T-cell (primary cell): Measurements from ENCODE around the gene ACP4. TPM values are rescaled to one million over a fixed set of nuclear protein-coding genes. Genes with fewer than 3 reads are reported as not detected.
"Not testable (repeated sequence)": the region's sequence is repeated elsewhere in the genome, so short reads cannot be mapped to it uniquely, and the experiment has no call there.

ENCODE experiments used
- ATAC-seq, 4 experiments: fragments of 200-7000 bp in 3 of 4; fragments of 150-1000 bp in 1 of 4; cut with Tn5 transposase; replicated peaks in 1 of 4; 1 replicate in 3 of 4; 2 replicates in 1 of 4; pipeline ENCODE4 v1.10.0; 2021; ENCODE audit warnings: moderate library complexity in 3 of 4, mild to moderate bottlenecking in 2 of 4, moderate number of reproducible peaks in 1 of 4
- CTCF ChIA-PET, 2 donors: fragments of 300-600 bp; sonication (Branson Sonifier 250); formaldehyde crosslinking; loops; one replicate each; lab custom pipeline; 2022; ENCODE audit warnings: antibody characterized with exemption in 2 of 2; lab: Charles Lee
- POLR2A ChIA-PET, 2 donors: fragments of 300-600 bp; sonication (Branson Sonifier 250); formaldehyde crosslinking; loops; one replicate each; lab custom pipeline; 2022; ENCODE audit warnings: antibody characterized with exemption in 2 of 2; lab: Charles Lee
- DNase-seq, 35 experiments: peaks; one replicate each; pipeline versions ENCODE4 v3.0.0 to v3.0.0-alpha.2; 2013 to 2023
- H3K27ac ChIP-seq: one replicate; pipeline ENCODE4 v1.5.1; 2013; ENCODE audit warnings: low read length
- H3K27me3 ChIP-seq, 2 experiments: replicated peaks in 1 of 2; 1 replicate in 1 of 2; 2 replicates in 1 of 2; pipeline versions ENCODE4 v1.6.1 to v1.7.0; 2013; ENCODE audit warnings: low read length in 1 of 2, mixed read lengths in 1 of 2; ENCODE audit not compliant: control insufficient read depth in 2 of 2, insufficient read depth in 2 of 2; ENCODE audit errors: extremely low read depth in 1 of 2
- H3K36me3 ChIP-seq, 2 donors: 1 replicate in 1 of 2; 2 replicates in 1 of 2; pipeline versions ENCODE4 v1.6.1 to v1.7.0; 2013; ENCODE audit warnings: low read length in 1 of 2; ENCODE audit not compliant: control insufficient read depth in 2 of 2, insufficient read depth in 1 of 2; ENCODE audit errors: extremely low read depth in 1 of 2
- H3K4me1 ChIP-seq, 2 experiments: 1 replicate in 1 of 2; 2 replicates in 1 of 2; pipeline versions ENCODE4 v1.6.1 to v1.7.0; 2013; ENCODE audit warnings: low read length in 2 of 2, mixed read lengths in 1 of 2; ENCODE audit not compliant: insufficient read depth in 2 of 2, control insufficient read depth in 1 of 2; ENCODE audit errors: extremely low read depth in 1 of 2
- H3K4me3 ChIP-seq, 2 donors: 1 replicate in 1 of 2; 2 replicates in 1 of 2; pipeline versions ENCODE4 v1.5.1 to v1.7.0; 2013; ENCODE audit warnings: mild to moderate bottlenecking in 2 of 2, low read length in 1 of 2, moderate library complexity in 1 of 2; ENCODE audit not compliant: control insufficient read depth in 1 of 2; ENCODE audit errors: extremely low read depth in 1 of 2
- H3K9me3 ChIP-seq: 2 replicates; pipeline ENCODE4 v1.7.0; 2013
- H3K27ac Mint-ChIP-seq, 2 donors: one replicate each; pipeline ENCODE4 v1.8.0; 2020 to 2021; ENCODE audit warnings: mild to moderate bottlenecking in 2 of 2, mixed read lengths in 2 of 2
- H3K27me3 Mint-ChIP-seq, 2 donors: one replicate each; pipeline ENCODE4 v1.8.0; 2021 to 2022; ENCODE audit warnings: mixed read lengths in 2 of 2
- H3K36me3 Mint-ChIP-seq: one replicate; pipeline ENCODE4 v1.8.0; 2021; ENCODE audit warnings: mixed read lengths
- H3K4me1 Mint-ChIP-seq, 3 donors: one replicate each; pipeline ENCODE4 v1.8.0; 2020 to 2022; ENCODE audit warnings: mixed read lengths in 3 of 3, mild to moderate bottlenecking in 1 of 3
- H3K4me3 Mint-ChIP-seq, 3 donors: one replicate each; pipeline ENCODE4 v1.8.0; 2020 to 2022; ENCODE audit warnings: mild to moderate bottlenecking in 3 of 3, mixed read lengths in 3 of 3, moderate library complexity in 3 of 3
- H3K9me3 Mint-ChIP-seq, 3 donors: one replicate each; pipeline ENCODE4 v1.8.0; 2020 to 2022; ENCODE audit warnings: mixed read lengths in 3 of 3
- WGBS: methylation state at CpG from one replicate; pipeline ENCODE4 v1.1.5; 2013; ENCODE audit warnings: missing lambda C conversion rate; ENCODE audit not compliant: insufficient coverage; 5-methylcytosine and 5-hydroxymethylcytosine counted together
- total RNA-seq, 35 experiments: library from RNA in 6 of 35; stranded (reverse) in 6 of 35; fragments of 120-200 nt in 1 of 35; gene quantifications; one replicate each; pipeline versions ENCODE4 v1.2.1 to v1.2.4 and lab custom pipeline; 2013 to 2026

The ACP4 gene
- total RNA-seq, 5 donors from 2014 or later (not counting 1 experiment from before 2014, with no cell fraction given): not detected

- Mint-ChIP-seq H3K4me3 (no peak overlapping the region), H3K27me3 (peaks cover 69 to 72% of the 10 kb centered on the region in 2 donors), H3K4me1 (peaks cover 12 to 23% (median 12%) of the 10 kb centered on the region in 3 donors), H3K9me3 (no peaks in the 10 kb centered on the region), H3K27ac (peak overlapping the region in 1 of 2 donors; percentile 67), H3K36me3 (no peaks in the 10 kb centered on the region)
- ATAC-seq (no peak), DNase-seq (no peak)
- Histone ChIP-seq H3K9me3 (no peaks in the 10 kb centered on the region), H3K27me3 (peaks cover 4 to 73% of the 10 kb centered on the region in 2 experiments), H3K36me3 (no peaks in the 10 kb centered on the region), H3K4me1 (peaks cover 0 to 16% of the 10 kb centered on the region in 2 experiments), H3K4me3 (no peak overlapping the region), H3K27ac (no peak overlapping the region)
- CTCF ChIA-PET: no interaction called here
- WGBS: 81% methylated on average over 3 of the region's 7 CpGs
- POLR2A ChIA-PET: interaction anchor here in 1 of 2 donors (0.6 kb wide), 1 partner anchor 149 kb away, joined by 3 read pairs; no protein-coding TSS in a partner anchor
These were observed 11.2 kb upstream of the ACP4 start for GRCh38 chr19:50778906-50779430.

DNA sequence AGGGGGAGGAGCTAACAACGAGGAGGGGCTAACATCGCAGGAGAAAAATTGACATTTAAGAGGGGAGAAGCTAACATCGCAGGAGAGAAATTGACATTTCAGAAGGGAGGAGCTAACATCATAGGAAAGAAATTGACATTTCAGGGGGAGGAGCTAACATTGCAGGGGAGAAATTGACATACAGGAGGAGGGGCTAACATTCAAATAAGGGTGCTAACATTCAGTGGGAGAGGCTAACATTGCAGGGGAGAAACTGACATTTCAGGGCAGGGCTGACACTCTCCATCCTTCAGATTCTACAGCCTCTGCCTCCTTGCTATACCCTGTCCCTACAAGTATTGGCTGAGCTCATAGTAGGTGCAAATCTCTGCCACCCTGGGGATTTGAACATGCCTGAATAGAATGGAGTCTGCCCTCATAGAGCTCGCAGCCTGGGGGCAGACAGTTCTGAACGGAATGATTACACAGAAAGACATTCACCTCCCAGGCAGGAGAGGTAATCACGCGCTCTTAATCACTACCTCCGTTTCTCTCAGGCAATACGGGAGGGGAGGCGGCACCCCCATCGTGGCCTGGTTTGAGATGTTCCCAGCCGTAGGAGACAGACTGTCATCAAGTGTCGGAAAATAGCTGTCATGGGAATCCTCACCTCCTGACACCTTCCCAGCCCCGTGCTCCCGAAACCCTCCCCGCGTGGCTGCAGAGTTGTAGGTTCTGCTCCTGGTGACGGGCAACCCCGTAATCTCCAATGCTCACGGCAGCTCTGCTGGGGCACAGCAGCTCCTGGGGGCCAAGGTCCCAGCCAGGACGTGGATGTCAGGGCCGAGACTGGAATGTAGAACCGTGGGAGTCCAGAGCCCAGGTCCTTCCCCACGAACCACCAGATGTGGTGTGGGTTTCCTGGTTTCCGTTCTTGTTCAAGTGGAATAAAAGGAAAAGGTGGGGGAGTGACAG is 10.4 kb upstream of the ACP4 start:
- 41% methylated on average over 18 of the region's 25 CpGs for WGBS
- Mint-ChIP-seq H3K4me3 (no peak overlapping the region), H3K27me3 (peaks cover 64 to 66% of the 10 kb centered on the region in 2 donors), H3K4me1 (peaks cover 12 to 23% (median 12%) of the 10 kb centered on the region in 3 donors), H3K27ac (no peak overlapping the region), H3K36me3 (no peaks in the 10 kb centered on the region), H3K9me3 (no peaks in the 10 kb centered on the region)
- H3K36me3 ChIP-seq: no peaks in the 10 kb centered on the region
- ChIA-PET CTCF (interaction anchor here in 1 of 2 donors (1.1 kb wide), 1 partner anchor 243 kb away, joined by 3 read pairs; no protein-coding TSS in a partner anchor), POLR2A (no interaction called here)
- no peaks in the 10 kb centered on the region for H3K9me3 ChIP-seq
- H3K27ac ChIP-seq: no peak overlapping the region
- H3K4me3 ChIP-seq: no peak overlapping the region
- ATAC-seq (no peak), DNase-seq (no peak)
- H3K4me1 ChIP-seq: peaks cover 0 to 16% of the 10 kb centered on the region in 2 experiments
- peaks cover 4 to 71% of the 10 kb centered on the region in 2 experiments for H3K27me3 ChIP-seq

DNA sequence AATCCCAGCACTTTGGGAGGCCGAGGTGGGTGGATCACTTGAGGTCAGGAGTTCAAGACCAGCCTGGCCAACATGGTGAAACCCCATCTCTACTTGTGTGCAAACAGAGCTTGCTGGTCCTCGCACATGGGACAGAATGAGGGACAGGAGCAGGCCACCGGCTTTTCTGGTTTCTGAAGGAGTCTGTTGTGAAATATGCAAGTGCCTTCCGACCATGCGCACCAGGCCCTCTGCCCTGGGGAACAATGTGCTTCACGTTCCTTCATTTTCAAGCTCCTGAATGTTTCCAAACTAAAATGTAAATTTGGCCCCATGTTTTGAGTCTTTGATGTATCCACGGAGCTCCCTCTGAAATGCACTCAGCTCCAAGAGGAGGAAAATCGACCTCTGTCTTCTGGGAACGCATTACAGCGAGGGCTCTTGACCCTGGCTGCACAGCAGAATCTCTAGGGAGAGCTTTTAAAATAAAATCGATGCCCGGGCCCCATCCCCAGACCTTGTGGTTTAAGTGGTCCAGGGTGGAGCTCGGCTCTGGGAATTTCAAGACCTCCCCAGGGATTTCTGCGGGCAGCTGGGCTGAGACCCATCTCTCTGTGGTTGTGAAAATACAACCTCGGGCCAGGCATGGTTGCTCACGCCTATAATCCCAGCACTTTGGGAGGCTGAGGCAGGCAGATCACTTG is 9.3 kb upstream of the ACP4 start:
- Histone ChIP-seq H3K27ac (no peak overlapping the region), H3K4me3 (no peak overlapping the region), H3K4me1 (peaks cover 0 to 16% of the 10 kb centered on the region in 2 experiments), H3K27me3 (peaks cover 4 to 73% of the 10 kb centered on the region in 2 experiments), H3K9me3 (no peaks in the 10 kb centered on the region), H3K36me3 (no peaks in the 10 kb centered on the region)
- Mint-ChIP-seq H3K9me3 (no peaks in the 10 kb centered on the region), H3K27ac (no peak overlapping the region), H3K4me3 (no peak overlapping the region), H3K4me1 (peaks cover 12 to 23% (median 12%) of the 10 kb centered on the region in 3 donors), H3K36me3 (no peaks in the 10 kb centered on the region), H3K27me3 (peaks cover 54 to 55% of the 10 kb centered on the region in 2 donors)
- ChIA-PET CTCF (interaction anchor here in 1 of 2 donors (0.7 to 1.1 kb wide), 2 partner anchors 107 to 244 kb away, joined by 3 to 7 read pairs; no protein-coding TSS in a partner anchor), POLR2A (no interaction called here)
- DNase-seq: no peak
- 67% methylated on average over 15 of the region's 16 CpGs for WGBS
- no peak for ATAC-seq

GRCh38 chr19:50783848-50784152 is 6.4 kb upstream of the ACP4 start:
- H3K36me3 Mint-ChIP-seq, H3K4me1 ChIP-seq, H3K4me3 ChIP-seq, H3K4me1 Mint-ChIP-seq, H3K9me3 Mint-ChIP-seq, DNase-seq, H3K36me3 ChIP-seq, POLR2A ChIA-PET, H3K27ac ChIP-seq, H3K4me3 Mint-ChIP-seq, H3K9me3 ChIP-seq, H3K27ac Mint-ChIP-seq, ATAC-seq: not testable (repeated sequence)
- CTCF ChIA-PET: interaction anchor here (0.6 to 1.0 kb wide), 4 partner anchors 147 to 427 kb away, joined by 3 to 6 read pairs (median 4); no protein-coding TSS in a partner anchor
- peaks cover 28 to 31% of the 10 kb centered on the region in 2 donors for H3K27me3 Mint-ChIP-seq
- WGBS: no CpG with 5 or more reads among the region's 8 CpGs
- peaks cover 4 to 51% of the 10 kb centered on the region in 2 experiments for H3K27me3 ChIP-seq

DNA sequence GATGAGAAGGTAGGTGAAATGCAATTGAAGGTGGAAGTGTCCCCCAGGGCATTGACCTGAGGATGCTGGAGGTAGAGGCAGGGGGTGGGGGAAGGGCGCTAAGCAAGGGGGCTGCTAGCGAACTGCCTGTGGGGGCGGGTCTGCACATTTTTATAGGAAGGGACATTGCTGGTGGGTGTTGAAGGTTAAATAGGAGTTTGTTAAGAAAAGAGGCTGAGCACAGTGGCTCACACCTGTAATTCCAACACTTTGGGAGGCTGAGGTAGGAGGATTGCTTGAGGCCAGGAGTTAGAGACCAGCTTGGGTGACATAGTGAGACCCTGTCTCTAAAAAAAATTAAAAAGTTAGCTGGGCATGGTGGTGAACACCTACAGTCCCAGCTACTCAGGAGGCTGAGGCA is 5.5 kb upstream of the ACP4 start:
- Mint-ChIP-seq H3K9me3 (no peaks in the 10 kb centered on the region), H3K27me3 (peaks cover 19 to 22% of the 10 kb centered on the region in 2 donors), H3K4me1 (peaks cover 6 to 9% (median 7%) of the 10 kb centered on the region in 3 donors), H3K36me3 (no peaks in the 10 kb centered on the region), H3K4me3 (no peak overlapping the region), H3K27ac (no peak overlapping the region)
- DNase-seq: no peak
- Histone ChIP-seq H3K9me3 (no peaks in the 10 kb centered on the region), H3K4me3 (no peak overlapping the region), H3K4me1 (peaks cover 0 to 9% of the 10 kb centered on the region in 2 experiments), H3K27me3 (peaks cover 2 to 48% of the 10 kb centered on the region in 2 experiments), H3K27ac (no peak overlapping the region), H3K36me3 (no peaks in the 10 kb centered on the region)
- 100% methylated on average over 1 of the region's 3 CpGs for WGBS
- CTCF ChIA-PET: interaction anchor here in 1 of 2 donors (0.6 kb wide), 2 partner anchors 189 to 519 kb away, joined by 3 read pairs; no protein-coding TSS in a partner anchor
- POLR2A ChIA-PET: no interaction called here
- ATAC-seq: no peak

DNA sequence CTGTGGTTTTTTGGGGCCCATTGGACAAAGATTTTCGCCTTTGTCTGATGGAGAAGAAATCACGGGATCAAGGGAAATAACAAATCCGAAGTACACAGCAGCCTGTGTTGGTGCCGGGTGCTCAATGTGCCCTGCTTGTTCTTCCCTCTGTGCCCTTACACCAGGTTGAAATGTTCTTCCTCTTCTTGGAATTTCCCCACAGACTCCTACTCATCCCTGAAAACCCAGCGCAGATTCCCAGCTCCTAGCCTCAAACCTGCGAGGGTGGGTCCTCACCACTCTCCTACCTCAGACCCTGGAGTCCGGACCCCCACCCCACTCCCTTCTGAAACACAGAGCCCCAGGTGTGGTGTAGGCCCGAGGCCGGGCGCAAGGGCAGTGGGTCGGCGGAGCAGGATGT is 4.9 kb upstream of the ACP4 start:
- H3K4me3 ChIP-seq: no peak overlapping the region
- DNase-seq (no peak), ATAC-seq (no peak)
- Mint-ChIP-seq H3K4me1 (peaks cover 6 to 9% (median 7%) of the 10 kb centered on the region in 3 donors), H3K27ac (no peak overlapping the region), H3K9me3 (no peaks in the 10 kb centered on the region), H3K4me3 (no peak overlapping the region), H3K27me3 (peaks cover 13 to 16% of the 10 kb centered on the region in 2 donors), H3K36me3 (no peaks in the 10 kb centered on the region)
- ChIA-PET CTCF (no interaction called here), POLR2A (no interaction called here)
- H3K36me3 ChIP-seq: no peaks in the 10 kb centered on the region
- H3K9me3 ChIP-seq: no peaks in the 10 kb centered on the region
- peaks cover 0 to 9% of the 10 kb centered on the region in 2 experiments for H3K4me1 ChIP-seq
- H3K27me3 ChIP-seq: peaks cover 0 to 42% of the 10 kb centered on the region in 2 experiments
- WGBS: 97% methylated on average over 9 of the region's 12 CpGs
- no peak overlapping the region for H3K27ac ChIP-seq
